ENCODE measurements around the gene PYY. TPM values are rescaled to one million over a fixed set of nuclear protein-coding genes. Genes with fewer than 3 reads are reported as not detected.
"Not testable (repeated sequence)": the region's sequence is repeated elsewhere in the genome, so short reads cannot be mapped to it uniquely, and the experiment has no call there.

PYY gene
- total and polyA plus RNA-seq, 4 donors: 0.05 to 0.25 TPM; not detected in 2

- no peak for DNase-seq
- H3K4me1 ChIP-seq (ENCODE audit: control insufficient read depth in 5 of 5, insufficient read depth in 5 of 5, low read length in 5 of 5): peaks cover 0 to 5% (median 0%) of the 10 kb centered on the region in 5 donors
- H3K4me3 ChIP-seq: no peak overlapping the region
- H3K36me3 ChIP-seq (ENCODE audit: control insufficient read depth in 4 of 4, insufficient read depth in 4 of 4, low read length in 4 of 4): no peaks in the 10 kb centered on the region
- no peak overlapping the region for H3K9ac ChIP-seq (ENCODE audit: insufficient read depth in 1 of 2, low read length in 2 of 2)
- peaks cover 0 to 24% (median 14%) of the 10 kb centered on the region in 3 donors for H3K27me3 ChIP-seq (ENCODE audit: control insufficient read depth in 3 of 3, insufficient read depth in 3 of 3, low read length in 2 of 3)
- TF ChIP-seq, protein P1, sequence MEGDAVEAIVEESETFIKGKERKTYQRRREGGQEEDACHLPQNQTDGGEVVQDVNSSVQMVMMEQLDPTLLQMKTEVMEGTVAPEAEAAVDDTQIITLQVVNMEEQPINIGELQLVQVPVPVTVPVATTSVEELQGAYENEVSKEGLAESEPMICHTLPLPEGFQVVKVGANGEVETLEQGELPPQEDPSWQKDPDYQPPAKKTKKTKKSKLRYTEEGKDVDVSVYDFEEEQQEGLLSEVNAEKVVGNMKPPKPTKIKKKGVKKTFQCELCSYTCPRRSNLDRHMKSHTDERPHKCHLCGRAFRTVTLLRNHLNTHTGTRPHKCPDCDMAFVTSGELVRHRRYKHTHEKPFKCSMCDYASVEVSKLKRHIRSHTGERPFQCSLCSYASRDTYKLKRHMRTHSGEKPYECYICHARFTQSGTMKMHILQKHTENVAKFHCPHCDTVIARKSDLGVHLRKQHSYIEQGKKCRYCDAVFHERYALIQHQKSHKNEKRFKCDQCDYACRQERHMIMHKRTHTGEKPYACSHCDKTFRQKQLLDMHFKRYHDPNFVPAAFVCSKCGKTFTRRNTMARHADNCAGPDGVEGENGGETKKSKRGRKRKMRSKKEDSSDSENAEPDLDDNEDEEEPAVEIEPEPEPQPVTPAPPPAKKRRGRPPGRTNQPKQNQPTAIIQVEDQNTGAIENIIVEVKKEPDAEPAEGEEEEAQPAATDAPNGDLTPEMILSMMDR (IDR thresholded peaks at IDR 0.05; ENCODE audit: control extremely low read depth, extremely low read depth): no peak
- H3K27ac ChIP-seq (ENCODE audit: low read depth in 1 of 2, low read length in 1 of 2): no peak overlapping the region
- 73 to 85% methylated on average over 3 of the region's 3 CpGs for WGBS, 2 donors
- peaks cover 0 to 3% (median 0%) of the 10 kb centered on the region in 4 donors for H3K9me3 ChIP-seq (ENCODE audit: control insufficient read depth in 4 of 4, insufficient read depth in 3 of 4, low read length in 3 of 4)
- ATAC-seq (ENCODE audit: insufficient read depth, low FRiP score): no peak
Measured at GRCh38 chr17:43998552-43998951, 44.8 kb upstream of the PYY start.

- WGBS, 2 donors: 69 to 92% methylated on average over 5 of the region's 5 CpGs
- H3K4me3 ChIP-seq; H3K4me1 ChIP-seq (ENCODE audit: control insufficient read depth in 5 of 5, insufficient read depth in 5 of 5, low read length in 5 of 5); H3K36me3 ChIP-seq (ENCODE audit: control insufficient read depth in 4 of 4, insufficient read depth in 4 of 4, low read length in 4 of 4); H3K9me3 ChIP-seq (ENCODE audit: control insufficient read depth in 4 of 4, insufficient read depth in 3 of 4, low read length in 3 of 4); H3K27ac ChIP-seq (ENCODE audit: low read depth in 1 of 2, low read length in 1 of 2); H3K9ac ChIP-seq (ENCODE audit: insufficient read depth in 1 of 2, low read length in 2 of 2); ATAC-seq (ENCODE audit: insufficient read depth, low FRiP score): not testable (repeated sequence)
- peaks cover 0 to 15% (median 6%) of the 10 kb centered on the region in 3 donors for H3K27me3 ChIP-seq (ENCODE audit: control insufficient read depth in 3 of 3, insufficient read depth in 3 of 3, low read length in 2 of 3)
- DNase-seq: peak in 1 of 3 donors; percentile 62
Measured at GRCh38 chr17:43997180-43997579, 43.4 kb upstream of the PYY start.

- Histone ChIP-seq H3K9me3 (ENCODE audit: control insufficient read depth in 4 of 4, insufficient read depth in 3 of 4, low read length in 3 of 4) (peaks cover 0 to 3% (median 0%) of the 10 kb centered on the region in 4 donors), H3K36me3 (ENCODE audit: control insufficient read depth in 4 of 4, insufficient read depth in 4 of 4, low read length in 4 of 4) (no peaks in the 10 kb centered on the region), H3K4me3 (no peak overlapping the region), H3K27me3 (ENCODE audit: control insufficient read depth in 3 of 3, insufficient read depth in 3 of 3, low read length in 2 of 3) (peaks cover 0 to 14% (median 6%) of the 10 kb centered on the region in 3 donors), H3K4me1 (ENCODE audit: control insufficient read depth in 5 of 5, insufficient read depth in 5 of 5, low read length in 5 of 5) (peaks cover 0 to 5% (median 0%) of the 10 kb centered on the region in 5 donors), H3K9ac (ENCODE audit: insufficient read depth in 1 of 2, low read length in 2 of 2) (no peak overlapping the region), H3K27ac (ENCODE audit: low read depth in 1 of 2, low read length in 1 of 2) (no peak overlapping the region)
- no peak for DNase-seq
- TF ChIP-seq, protein P1 (IDR thresholded peaks at IDR 0.05; ENCODE audit: control extremely low read depth, extremely low read depth): no peak
- no peak for ATAC-seq (ENCODE audit: insufficient read depth, low FRiP score)
- 19 to 28% methylated on average over 12 of the region's 12 CpGs for WGBS, 2 donors
Measured at GRCh38 chr17:43995150-43995471, 41.4 kb upstream of the PYY start.

DNA sequence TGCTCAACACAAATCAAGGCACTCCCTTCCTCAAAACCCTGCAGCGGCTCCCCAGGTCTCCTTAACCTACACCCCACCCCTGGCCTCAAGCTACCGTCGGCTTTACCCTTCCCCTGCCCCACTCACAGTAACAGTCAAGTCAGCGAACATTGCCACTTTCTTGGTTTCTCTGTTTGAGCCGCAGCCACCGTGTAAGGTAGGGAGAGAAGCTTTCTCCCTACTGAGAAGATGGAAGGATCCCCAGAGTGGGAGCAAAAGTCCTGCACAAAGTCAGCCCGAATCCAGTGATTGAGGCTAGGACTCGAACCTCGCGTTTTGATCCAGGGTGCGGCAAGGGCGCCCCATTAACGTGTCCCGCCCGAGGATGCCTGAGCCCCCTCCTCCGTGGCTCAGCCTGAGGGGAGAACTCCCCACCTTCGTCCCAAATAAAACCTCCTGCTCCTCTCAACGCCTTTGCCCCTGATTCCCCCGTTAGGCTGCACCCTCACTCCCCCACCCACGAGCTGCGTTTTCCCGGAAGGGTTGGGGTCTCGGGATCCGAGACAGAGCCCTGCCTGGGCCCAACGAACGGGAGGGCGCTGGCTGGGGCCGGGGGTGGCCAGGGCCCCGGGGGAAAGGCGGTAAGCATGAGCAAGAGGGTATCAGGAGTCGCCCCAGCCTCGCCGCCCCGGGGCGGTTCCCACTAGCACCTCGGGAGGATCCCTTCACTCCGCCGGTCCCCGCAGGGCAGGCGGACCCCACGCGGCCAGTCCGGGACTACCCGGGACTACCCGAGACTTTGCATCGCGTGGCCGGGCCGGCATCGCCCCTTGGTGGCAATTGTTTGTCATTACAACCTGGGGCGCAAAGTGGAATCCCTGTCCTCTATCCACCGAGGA, 40.8 kb upstream of the PYY start:
- TF ChIP-seq, protein P1 (IDR thresholded peaks at IDR 0.05; ENCODE audit: control extremely low read depth, extremely low read depth): peak; percentile 49
- Histone ChIP-seq H3K4me3 (no peak overlapping the region), H3K9ac (ENCODE audit: insufficient read depth in 1 of 2, low read length in 2 of 2) (no peak overlapping the region), H3K27ac (ENCODE audit: low read depth in 1 of 2, low read length in 1 of 2) (no peak overlapping the region), H3K27me3 (ENCODE audit: control insufficient read depth in 3 of 3, insufficient read depth in 3 of 3, low read length in 2 of 3) (peaks cover 0 to 14% (median 6%) of the 10 kb centered on the region in 3 donors), H3K9me3 (ENCODE audit: control insufficient read depth in 4 of 4, insufficient read depth in 3 of 4, low read length in 3 of 4) (peaks cover 0 to 3% (median 0%) of the 10 kb centered on the region in 4 donors), H3K4me1 (ENCODE audit: control insufficient read depth in 5 of 5, insufficient read depth in 5 of 5, low read length in 5 of 5) (peaks cover 0 to 5% (median 0%) of the 10 kb centered on the region in 5 donors), H3K36me3 (ENCODE audit: control insufficient read depth in 4 of 4, insufficient read depth in 4 of 4, low read length in 4 of 4) (no peaks in the 10 kb centered on the region)
- 9 to 10% methylated on average over 50 to 52 of the region's 52 CpGs for WGBS, 2 donors
- ATAC-seq (ENCODE audit: insufficient read depth, low FRiP score) (peak; percentile 59), DNase-seq (peak; percentile 49 to 68 (median 56))

All from lung (tissue), 12 donors.